A673 (cell line): ENCODE data around the gene CTPS2.

Experiments
- EZH2 ChIP-seq: fragments of 200-600 bp; sonication (generic); IDR thresholded peaks from 2 replicates; pipeline ENCODE4 v1.6.1; 2017; ENCODE audit warnings: borderline replicate concordance, low read depth, mild to moderate bottlenecking, mixed read lengths, antibody characterized with exemption, low read length; ENCODE audit not compliant: poor library complexity, severe bottlenecking
- TF ChIP-seq, protein P1 (sequence below): fragments of 300-800, 200-600 bp; sonication (generic); conservative IDR thresholded peaks from 2 replicates; pipeline ENCODE4 v1.5.1; 2017; ENCODE audit warnings: low read depth, mild to moderate bottlenecking, antibody characterized with exemption, low read length, moderate library complexity, mixed read lengths

- no peak for TF ChIP-seq EZH2
- TF ChIP-seq, protein P1, sequence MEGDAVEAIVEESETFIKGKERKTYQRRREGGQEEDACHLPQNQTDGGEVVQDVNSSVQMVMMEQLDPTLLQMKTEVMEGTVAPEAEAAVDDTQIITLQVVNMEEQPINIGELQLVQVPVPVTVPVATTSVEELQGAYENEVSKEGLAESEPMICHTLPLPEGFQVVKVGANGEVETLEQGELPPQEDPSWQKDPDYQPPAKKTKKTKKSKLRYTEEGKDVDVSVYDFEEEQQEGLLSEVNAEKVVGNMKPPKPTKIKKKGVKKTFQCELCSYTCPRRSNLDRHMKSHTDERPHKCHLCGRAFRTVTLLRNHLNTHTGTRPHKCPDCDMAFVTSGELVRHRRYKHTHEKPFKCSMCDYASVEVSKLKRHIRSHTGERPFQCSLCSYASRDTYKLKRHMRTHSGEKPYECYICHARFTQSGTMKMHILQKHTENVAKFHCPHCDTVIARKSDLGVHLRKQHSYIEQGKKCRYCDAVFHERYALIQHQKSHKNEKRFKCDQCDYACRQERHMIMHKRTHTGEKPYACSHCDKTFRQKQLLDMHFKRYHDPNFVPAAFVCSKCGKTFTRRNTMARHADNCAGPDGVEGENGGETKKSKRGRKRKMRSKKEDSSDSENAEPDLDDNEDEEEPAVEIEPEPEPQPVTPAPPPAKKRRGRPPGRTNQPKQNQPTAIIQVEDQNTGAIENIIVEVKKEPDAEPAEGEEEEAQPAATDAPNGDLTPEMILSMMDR, result no peak
Observed at GRCh38 chrX:16702700-16703599, 9.5 kb downstream of the CTPS2 start.
